Central memory CD8-positive, alpha-beta T cell (primary cell): ENCODE measurements around the gene PIGH.

Experiments
- ATAC-seq: fragments of 150-1000 bp; cut with Tn5 transposase; replicated peaks from 2 replicates; pipeline ENCODE4 v1.10.0; 2022; ENCODE audit warnings: mild to moderate bottlenecking, moderate FRiP score, moderate number of reproducible peaks; ENCODE audit not compliant: poor library complexity, severe bottlenecking; ENCODE audit errors: extremely low read depth
- DNase-seq, 2 donors: peaks; one replicate each; pipeline ENCODE4 v3.0.0; 2021; ENCODE audit warnings: low spot score in 2 of 2
- H3K27ac Mint-ChIP-seq: one replicate; pipeline ENCODE4 v1.8.0; 2022; ENCODE audit warnings: low read depth, mild to moderate bottlenecking, moderate library complexity, mixed read lengths
- H3K27me3 Mint-ChIP-seq: one replicate; pipeline ENCODE4 v1.8.0; 2022; ENCODE audit warnings: mixed read lengths
- H3K36me3 Mint-ChIP-seq: one replicate; pipeline ENCODE4 v1.8.0; 2022; ENCODE audit warnings: mild to moderate bottlenecking, moderate library complexity, mixed read lengths; ENCODE audit not compliant: insufficient read depth
- H3K4me1 Mint-ChIP-seq: one replicate; pipeline ENCODE4 v1.8.0; 2022; ENCODE audit warnings: mixed read lengths
- H3K4me3 Mint-ChIP-seq: one replicate; pipeline ENCODE4 v1.8.0; 2022; ENCODE audit warnings: mild to moderate bottlenecking, moderate library complexity, mixed read lengths
- H3K9me3 Mint-ChIP-seq: one replicate; pipeline ENCODE4 v1.8.0; 2022; ENCODE audit warnings: mixed read lengths

Gene PIGH

GRCh38 chr14:67569651-67570290 lies 30.3 kb downstream of the PIGH start:
- H3K27me3 Mint-ChIP-seq, result peaks cover 12% of the 10 kb centered on the region
- H3K4me3 Mint-ChIP-seq, result no peak overlapping the region
- H3K9me3 Mint-ChIP-seq, result no peaks in the 10 kb centered on the region
- ATAC-seq (no peak), DNase-seq (no peak)
- no peaks in the 10 kb centered on the region for H3K36me3 Mint-ChIP-seq
- H3K4me1 Mint-ChIP-seq, result peaks cover 7% of the 10 kb centered on the region
- H3K27ac Mint-ChIP-seq, result no peak overlapping the region

- Mint-ChIP-seq H3K4me1 (peaks cover 7% of the 10 kb centered on the region), H3K4me3 (no peak overlapping the region), H3K27ac (no peak overlapping the region), H3K36me3 (no peaks in the 10 kb centered on the region), H3K9me3 (no peaks in the 10 kb centered on the region), H3K27me3 (peaks cover 12% of the 10 kb centered on the region)
- DNase-seq, result no peak
- ATAC-seq, result no peak
These were observed 30.9 kb downstream of the PIGH start for GRCh38 chr14:67569011-67569650.

GRCh38 chr14:67567654-67568053 lies 32.4 kb downstream of the PIGH start:
- H3K36me3 Mint-ChIP-seq, result no peaks in the 10 kb centered on the region
- no peak overlapping the region for H3K4me3 Mint-ChIP-seq
- peaks cover 12% of the 10 kb centered on the region for H3K27me3 Mint-ChIP-seq
- no peak overlapping the region for H3K27ac Mint-ChIP-seq
- DNase-seq (no peak), ATAC-seq (no peak)
- no peaks in the 10 kb centered on the region for H3K9me3 Mint-ChIP-seq
- peaks cover 7% of the 10 kb centered on the region for H3K4me1 Mint-ChIP-seq

- DNase-seq, result no peak
- H3K36me3 Mint-ChIP-seq, result no peaks in the 10 kb centered on the region
- no peak overlapping the region for H3K27ac Mint-ChIP-seq
- peaks cover 7% of the 10 kb centered on the region for H3K4me1 Mint-ChIP-seq
- ATAC-seq, result no peak
- H3K4me3 Mint-ChIP-seq, result no peak overlapping the region
- no peaks in the 10 kb centered on the region for H3K9me3 Mint-ChIP-seq
- H3K27me3 Mint-ChIP-seq, result peaks cover 12% of the 10 kb centered on the region
These were observed 33.2 kb downstream of the PIGH start for GRCh38 chr14:67566908-67567307.

- Mint-ChIP-seq H3K27ac (no peak overlapping the region), H3K27me3 (peaks cover 12% of the 10 kb centered on the region), H3K4me3 (no peak overlapping the region), H3K36me3 (no peaks in the 10 kb centered on the region), H3K9me3 (no peaks in the 10 kb centered on the region), H3K4me1 (no peaks in the 10 kb centered on the region)
- no peak for ATAC-seq
- DNase-seq, result no peak
These were observed 35.8 kb downstream of the PIGH start for GRCh38 chr14:67564236-67564635.

GRCh38 chr14:67562776-67563150 lies 37.3 kb downstream of the PIGH start:
- Mint-ChIP-seq H3K4me3 (no peak overlapping the region), H3K27me3 (peaks cover 9% of the 10 kb centered on the region), H3K4me1 (no peaks in the 10 kb centered on the region), H3K27ac (no peak overlapping the region), H3K36me3 (no peaks in the 10 kb centered on the region), H3K9me3 (no peaks in the 10 kb centered on the region)
- DNase-seq (no peak), ATAC-seq (no peak)

- H3K27me3 Mint-ChIP-seq, result peaks cover 3% of the 10 kb centered on the region
- H3K36me3 Mint-ChIP-seq, result no peaks in the 10 kb centered on the region
- no peaks in the 10 kb centered on the region for H3K9me3 Mint-ChIP-seq
- no peak overlapping the region for H3K27ac Mint-ChIP-seq
- H3K4me1 Mint-ChIP-seq, result no peaks in the 10 kb centered on the region
- H3K4me3 Mint-ChIP-seq, result no peak overlapping the region
- ATAC-seq (no peak), DNase-seq (no peak)
These were observed 37.9 kb downstream of the PIGH start for GRCh38 chr14:67562025-67562775.

- Mint-ChIP-seq H3K9me3 (no peaks in the 10 kb centered on the region), H3K4me1 (no peaks in the 10 kb centered on the region), H3K27ac (no peak overlapping the region), H3K36me3 (no peaks in the 10 kb centered on the region), H3K4me3 (no peak overlapping the region), H3K27me3 (no peaks in the 10 kb centered on the region)
- no peak for DNase-seq
- no peak for ATAC-seq
These were observed 40.4 kb downstream of the PIGH start for GRCh38 chr14:67559639-67560038.

GRCh38 chr14:67557656-67558055 lies 42.4 kb downstream of the PIGH start:
- ATAC-seq (no peak), DNase-seq (no peak)
- H3K9me3 Mint-ChIP-seq, result no peaks in the 10 kb centered on the region
- no peaks in the 10 kb centered on the region for H3K27me3 Mint-ChIP-seq
- H3K4me1 Mint-ChIP-seq, result no peaks in the 10 kb centered on the region
- no peak overlapping the region for H3K4me3 Mint-ChIP-seq
- no peaks in the 10 kb centered on the region for H3K36me3 Mint-ChIP-seq
- H3K27ac Mint-ChIP-seq, result no peak overlapping the region

- ATAC-seq, result no peak
- peaks cover 2% of the 10 kb centered on the region for H3K27me3 Mint-ChIP-seq
- H3K27ac Mint-ChIP-seq, result no peak overlapping the region
- DNase-seq, result no peak
- H3K9me3 Mint-ChIP-seq, result no peaks in the 10 kb centered on the region
- no peaks in the 10 kb centered on the region for H3K36me3 Mint-ChIP-seq
- H3K4me3 Mint-ChIP-seq, result no peak overlapping the region
- H3K4me1 Mint-ChIP-seq, result no peaks in the 10 kb centered on the region
These were observed 43.0 kb downstream of the PIGH start for GRCh38 chr14:67557118-67557517.

GRCh38 chr14:67556671-67557070 lies 43.4 kb downstream of the PIGH start:
- H3K27me3 Mint-ChIP-seq, result peaks cover 7% of the 10 kb centered on the region
- DNase-seq (no peak), ATAC-seq (no peak)
- no peak overlapping the region for H3K27ac Mint-ChIP-seq
- no peaks in the 10 kb centered on the region for H3K36me3 Mint-ChIP-seq
- H3K4me3 Mint-ChIP-seq, result no peak overlapping the region
- no peaks in the 10 kb centered on the region for H3K9me3 Mint-ChIP-seq
- no peaks in the 10 kb centered on the region for H3K4me1 Mint-ChIP-seq

GRCh38 chr14:67555518-67556090 lies 44.5 kb downstream of the PIGH start:
- H3K27me3 Mint-ChIP-seq, result peaks cover 13% of the 10 kb centered on the region
- no peaks in the 10 kb centered on the region for H3K36me3 Mint-ChIP-seq
- no peak for DNase-seq
- no peaks in the 10 kb centered on the region for H3K4me1 Mint-ChIP-seq
- no peak overlapping the region for H3K4me3 Mint-ChIP-seq
- no peak for ATAC-seq
- no peak overlapping the region for H3K27ac Mint-ChIP-seq
- H3K9me3 Mint-ChIP-seq, result no peaks in the 10 kb centered on the region

- Mint-ChIP-seq H3K27me3 (peaks cover 19% of the 10 kb centered on the region), H3K4me1 (no peaks in the 10 kb centered on the region), H3K9me3 (no peaks in the 10 kb centered on the region), H3K27ac (no peak overlapping the region), H3K4me3 (no peak overlapping the region), H3K36me3 (no peaks in the 10 kb centered on the region)
- ATAC-seq, result no peak
- DNase-seq, result no peak
These were observed 45.7 kb downstream of the PIGH start for GRCh38 chr14:67554341-67554740.
